NOMO-1 (cell line): ENCODE measurements around the gene FANCL.
"Not testable (repeated sequence)": the region's sequence is repeated elsewhere in the genome, so short reads cannot be mapped to it uniquely, and the experiment has no call there.

ENCODE experiments used
- DNase-seq, 2 experiments: peaks; one replicate each; lab custom pipeline; 2025; ENCODE audit not compliant: unreplicated experiment in 2 of 2; lab: John Stamatoyannopoulos, UW

The FANCL gene

GRCh38 chr2:58155160-58155778, 85.9 kb downstream of the FANCL start:
- DNase-seq, result no peak

GRCh38 chr2:58146707-58147106, 94.4 kb downstream of the FANCL start:
- DNase-seq, result no peak

GRCh38 chr2:58145769-58146168, 95.4 kb downstream of the FANCL start:
- DNase-seq, result not testable (repeated sequence)

- DNase-seq, result no peak
Measured at GRCh38 chr2:58140508-58141072, 100.5 kb downstream of the FANCL start.

- no peak for DNase-seq
Measured at GRCh38 chr2:58138396-58139030, 102.6 kb downstream of the FANCL start.

GRCh38 chr2:58137856-58138255, 103.3 kb downstream of the FANCL start:
- no peak for DNase-seq

- DNase-seq, result no peak
Measured at GRCh38 chr2:58137221-58137620, 103.9 kb downstream of the FANCL start.

GRCh38 chr2:58135861-58136260, 105.3 kb downstream of the FANCL start:
- no peak for DNase-seq

GRCh38 chr2:58133395-58133794, 107.7 kb downstream of the FANCL start:
- no peak for DNase-seq

GRCh38 chr2:58131191-58132011, 109.7 kb downstream of the FANCL start:
- no peak for DNase-seq

- no peak for DNase-seq
Measured at GRCh38 chr2:58130238-58130637, 110.9 kb downstream of the FANCL start.

GRCh38 chr2:58127111-58127510, 114.0 kb downstream of the FANCL start:
- no peak for DNase-seq

- no peak for DNase-seq
Measured at GRCh38 chr2:58122540-58122939, 118.6 kb downstream of the FANCL start.

- no peak for DNase-seq
Measured at GRCh38 chr2:58122040-58122439, 119.1 kb downstream of the FANCL start.

- DNase-seq, result no peak
Measured at GRCh38 chr2:58120626-58121229, 120.4 kb downstream of the FANCL start.

GRCh38 chr2:58113563-58113962, 127.6 kb downstream of the FANCL start:
- not testable (repeated sequence) for DNase-seq

GRCh38 chr2:58110765-58111164, 130.4 kb downstream of the FANCL start:
- no peak for DNase-seq

- DNase-seq, result no peak
Measured at GRCh38 chr2:58109481-58109880, 131.6 kb downstream of the FANCL start.
